ENCODE measurements around the gene CDON. TPM values are rescaled to one million over a fixed set of nuclear protein-coding genes. Genes with fewer than 3 reads are reported as not detected.

The CDON gene
- total and polyA plus RNA-seq, 2 of the 13 experiments (the other 11 are each of a cell fraction or from before 2014, with no cell fraction given), result 9.6 to 12.8 TPM

- TF ChIP-seq ZNF138 (CRISPR knock-in tag; IDR thresholded peaks at IDR 0.05; ENCODE audit: low read depth) (no peak), ZBTB10 (CRISPR knock-in tag; IDR thresholded peaks at IDR 0.05; ENCODE audit: borderline replicate concordance) (no peak), ZNF644 (CRISPR knock-in tag; IDR thresholded peaks at IDR 0.05; ENCODE audit: low read depth) (no peak), STAG1 (CRISPR knock-in tag; IDR thresholded peaks at IDR 0.05) (peak; percentile 82), FOXK2 (IDR thresholded peaks at IDR 0.05) (no peak), CAMTA2 (CRISPR knock-in tag; IDR thresholded peaks at IDR 0.05; ENCODE audit: borderline replicate concordance) (no peak), PRDM15 (CRISPR knock-in tag; IDR thresholded peaks at IDR 0.05) (no peak), CTCF (CRISPR knock-in tag; IDR thresholded peaks at IDR 0.05) (peak; percentile 84), PRPF4 (IDR thresholded peaks at IDR 0.05; ENCODE audit: low read depth, low read length, poor library complexity, severe bottlenecking) (no peak), PATZ1 (CRISPR knock-in tag; IDR thresholded peaks at IDR 0.05) (peak; percentile 30; the same call in 1 of the 2 replicates), ZNF740 (CRISPR knock-in tag; IDR thresholded peaks at IDR 0.05) (peak; percentile 76; the same call in 1 of the 2 replicates), SOX6 (IDR thresholded peaks at IDR 0.05) (no peak), SOX6 (CRISPR knock-in tag; IDR thresholded peaks at IDR 0.05) (peak; percentile 8; the same call in 1 of the 2 replicates), NR3C1 (CRISPR knock-in tag; IDR thresholded peaks at IDR 0.05) (no peak), ZNF562 (CRISPR knock-in tag; IDR thresholded peaks at IDR 0.05; ENCODE audit: borderline replicate concordance) (no peak), BATF2 (CRISPR knock-in tag; IDR thresholded peaks at IDR 0.05) (0 out of 2 replicates have a peak, but pooled peaks have one; percentile 44), ATF7-NPFF (CRISPR knock-in tag; IDR thresholded peaks at IDR 0.05; ENCODE audit: low read depth) (no peak)
Observed at GRCh38 chr11:126061707-126062678, 673 bp downstream of the CDON start (continued).

Data from HepG2 (cell line).